Panc1 (cell line): Measurements from ENCODE around the gene LMAN2. TPM values are rescaled to one million over a fixed set of nuclear protein-coding genes. Genes with fewer than 3 reads are reported as not detected.
A peak's percentile ranks its signal among the peaks of the same experiment; 100 is the strongest.

Experiments
- ATAC-seq: fragments of 200-7000 bp; cut with Tn5 transposase; 2 replicates; pipeline ENCODE4 v1.9.1; 2020; ENCODE audit warnings: mild to moderate bottlenecking, moderate library complexity
- BruUV-seq: library from RNA; stranded (reverse); fragments of 400-500 nt; replicated peaks from 2 replicates; lab custom pipeline; 2021; lab: Mats Ljungman, UMichigan
- CTCF ChIA-PET: fragments of 300-600 bp; sonication (Branson Sonifier 250); formaldehyde crosslinking; loops from one replicate; lab custom pipeline; 2022; ENCODE audit warnings: antibody characterized with exemption; lab: Charles Lee
- POLR2A ChIA-PET: fragments of 300-600 bp; sonication (Branson Sonifier 250); formaldehyde crosslinking; loops from one replicate; lab custom pipeline; 2022; ENCODE audit warnings: antibody characterized with exemption; lab: Charles Lee
- DNase-seq: peaks from one replicate; pipeline ENCODE4 v3.0.0-alpha.2; 2010; ENCODE audit warnings: low read depth, low spot score
- H3K27ac ChIP-seq: 2 replicates; pipeline ENCODE4 v1.5.1; 2011; ENCODE audit warnings: mild to moderate bottlenecking, low read length, inconsistent platforms
- H3K27me3 ChIP-seq: fragments of 200-500 bp; sonication (Bioruptor generic); 2 replicates; pipeline ENCODE4 v1.6.0; 2014; ENCODE audit warnings: low read length, inconsistent platforms; ENCODE audit not compliant: control insufficient read depth, insufficient read depth
- H3K36me3 ChIP-seq: fragments of 200-500 bp; sonication (Bioruptor generic); 2 replicates; pipeline ENCODE4 v1.5.1; 2014; ENCODE audit warnings: inconsistent platforms, mild to moderate bottlenecking, low read length, moderate library complexity; ENCODE audit not compliant: control insufficient read depth, insufficient read depth
- H3K4me1 ChIP-seq: 2 replicates; pipeline ENCODE4 v1.5.1; 2011; ENCODE audit warnings: inconsistent platforms, mild to moderate bottlenecking, low read length, moderate library complexity; ENCODE audit not compliant: control insufficient read depth, insufficient read depth
- H3K4me3 ChIP-seq, 2 experiments: 2 replicates each; pipeline ENCODE4 v1.5.1; 2011 to 2012; ENCODE audit warnings: low read depth in 2 of 2, low read length in 2 of 2, mild to moderate bottlenecking in 2 of 2, inconsistent platforms in 1 of 2, moderate library complexity in 1 of 2
- H3K9me3 ChIP-seq: fragments of 200-500 bp; sonication (Bioruptor generic); 2 replicates; pipeline ENCODE4 v1.5.1; 2014; ENCODE audit warnings: low read depth, mild to moderate bottlenecking, inconsistent platforms, low read length, moderate library complexity; ENCODE audit not compliant: control insufficient read depth, insufficient read depth
- CTCF ChIP-seq: fragments of 450-650 bp; IDR thresholded peaks from 2 replicates; pipeline ENCODE4 v1.5.1; 2017; ENCODE audit warnings: mild to moderate bottlenecking
- POLR2AphosphoS5 ChIP-seq: IDR thresholded peaks from 2 replicates; pipeline ENCODE4 v1.6.1; 2012; ENCODE audit warnings: mild to moderate bottlenecking, low read depth, low read length, moderate library complexity
- REST ChIP-seq, 2 experiments: IDR thresholded peaks; 2 replicates each; pipeline ENCODE4 v1.6.1; 2011 to 2012; ENCODE audit warnings: low read depth in 2 of 2, control low read depth in 1 of 2, low read length in 1 of 2, mild to moderate bottlenecking in 1 of 2, moderate library complexity in 1 of 2; ENCODE audit not compliant: insufficient read depth in 1 of 2
- SIN3A ChIP-seq: IDR thresholded peaks from 2 replicates; pipeline ENCODE4 v1.6.1; 2012; ENCODE audit warnings: low read depth, mild to moderate bottlenecking, low read length, moderate library complexity, borderline replicate concordance; ENCODE audit not compliant: insufficient read depth
- TCF7L2 ChIP-seq: IDR thresholded peaks from 2 replicates; pipeline ENCODE4 v1.6.1; 2011; ENCODE audit warnings: mild to moderate bottlenecking, low read depth, low read length, inconsistent platforms
- in situ Hi-C: cut with HindIII; loops from 2 replicates; pipeline ENCODE4 v1.10.0; 2016; ENCODE audit warnings: low sequenced_read_pairs, low pct_unique_long_range_greater_than_20kb
- intact Hi-C: fragments of 100-400 bp; cut with micrococcal nuclease; formaldehyde crosslinking; loops from one replicate; pipeline ENCODE4 v1.10.0; 2022; ENCODE audit not compliant: unreplicated experiment
- total RNA-seq: library from RNA; stranded (reverse); gene quantifications from one replicate; pipeline ENCODE4 v1.2.1, GENCODE V29; 2021; ENCODE audit not compliant: unreplicated experiment

The LMAN2 gene
- total RNA-seq, 1 experiment from 2014 or later: 140 TPM

DNA sequence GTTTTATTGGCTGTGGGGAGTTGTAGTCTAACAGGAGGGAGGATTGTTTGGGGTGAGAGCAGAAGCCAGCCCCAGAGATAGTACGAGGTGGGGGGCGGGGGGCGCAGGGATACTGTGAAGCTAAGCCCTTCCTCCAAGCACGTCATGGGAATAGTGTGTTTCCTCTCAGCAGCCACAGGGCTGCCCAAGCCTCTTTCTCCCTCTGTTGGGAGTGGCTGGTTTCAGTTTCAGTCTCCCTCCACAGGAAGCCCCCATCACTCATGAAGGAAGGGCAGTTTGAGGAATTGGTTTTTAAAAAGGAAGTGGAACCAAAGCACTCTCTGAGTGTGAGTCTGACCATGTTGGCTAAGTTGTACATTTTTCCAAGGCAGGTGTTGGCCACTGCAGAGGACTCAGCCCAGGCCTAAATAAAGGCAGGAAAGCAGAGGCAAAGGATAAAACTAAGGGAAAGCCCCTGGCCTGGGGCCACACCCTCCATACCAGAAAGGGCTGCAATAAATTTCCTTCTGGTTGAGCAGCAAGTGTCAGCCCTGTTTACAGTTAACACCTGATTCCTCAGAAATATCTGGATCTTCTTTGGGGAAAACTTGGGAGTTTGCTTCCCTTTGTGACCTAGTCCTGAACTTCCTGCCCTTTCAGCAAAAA, 51.1 kb downstream of the LMAN2 start:
- Histone ChIP-seq H3K27me3 (no peaks in the 10 kb centered on the region), H3K9me3 (no peaks in the 10 kb centered on the region), H3K36me3 (peaks cover under 1% of the 10 kb centered on the region; the same call in 1 of the 2 replicates), H3K4me1 (peaks cover 31% of the 10 kb centered on the region), H3K4me3 (no peak overlapping the region), H3K27ac (peak overlapping the region; percentile 30; the same call in 1 of the 2 replicates)
- CTCF ChIA-PET: no interaction called here
- in situ Hi-C loops (no loop called here), intact Hi-C loops (loop anchor here (5.0 kb wide), 1 partner anchor 188 kb away; no protein-coding TSS in a partner anchor)
- BruUV-seq: no TSS peak
- ATAC-seq (no peak), DNase-seq (no peak)
- POLR2A ChIA-PET: interaction anchor here (0.6 kb wide), 1 partner anchor 46 kb away, joined by 5 read pairs; no protein-coding TSS in a partner anchor
- TF ChIP-seq REST (IDR thresholded peaks at IDR 0.05; ENCODE audit: insufficient read depth in 1 of 2, low read depth in 2 of 2, low read length in 1 of 2) (no peak), CTCF (no peak), SIN3A (no peak), POLR2AphosphoS5 (no peak), TCF7L2 (no peak)

GRCh38 chr5:177299697-177300096, 51.8 kb downstream of the LMAN2 start:
- intact Hi-C loops: loop anchor here (5.0 kb wide), 1 partner anchor 187 kb away; no protein-coding TSS in a partner anchor
- peaks cover 2% of the 10 kb centered on the region; the same call in 1 of the 2 replicates for H3K36me3 ChIP-seq
- H3K27ac ChIP-seq: no peak overlapping the region
- BruUV-seq: no TSS peak
- no peaks in the 10 kb centered on the region for H3K9me3 ChIP-seq
- DNase-seq (no peak), ATAC-seq (no peak)
- in situ Hi-C loops: no loop called here
- POLR2A ChIA-PET: no interaction called here
- TF ChIP-seq TCF7L2: no peak
- no peak overlapping the region for H3K4me3 ChIP-seq
- CTCF ChIA-PET: no interaction called here
- no peaks in the 10 kb centered on the region for H3K27me3 ChIP-seq
- peaks cover 24% of the 10 kb centered on the region for H3K4me1 ChIP-seq

GRCh38 chr5:177297922-177298321, 53.5 kb downstream of the LMAN2 start:
- CTCF ChIA-PET: no interaction called here

More at GRCh38 chr5:177297922-177298321, 53.5 kb downstream of the LMAN2 start:
- POLR2A ChIA-PET: interaction anchor here (0.6 kb wide), 2 partner anchors 32 to 63 kb away, joined by 3 to 5 read pairs; no protein-coding TSS in a partner anchor
- ATAC-seq: no peak
- Histone ChIP-seq H3K9me3 (no peaks in the 10 kb centered on the region), H3K27me3 (no peaks in the 10 kb centered on the region), H3K4me1 (peaks cover 24% of the 10 kb centered on the region), H3K4me3 (no peak overlapping the region), H3K36me3 (peaks cover 13% of the 10 kb centered on the region), H3K27ac (no peak overlapping the region)
- DNase-seq: no peak
- in situ Hi-C loops: no loop called here
- intact Hi-C loops: no loop called here
- TF ChIP-seq TCF7L2: no peak
- TF ChIP-seq POLR2AphosphoS5: no peak
- TF ChIP-seq SIN3A: no peak
- no peak for TF ChIP-seq CTCF
- TF ChIP-seq REST (IDR thresholded peaks at IDR 0.05; ENCODE audit: insufficient read depth in 1 of 2, low read depth in 2 of 2, low read length in 1 of 2): no peak
- BruUV-seq: no TSS peak
